ENCODE results near the gene KAT5. TPM values are rescaled to one million over a fixed set of nuclear protein-coding genes. Genes with fewer than 3 reads are reported as not detected.
"Not testable (repeated sequence)": the region's sequence is repeated elsewhere in the genome, so short reads cannot be mapped to it uniquely, and the experiment has no call there.

Gene KAT5
- 10 to 100 TPM; 62.0 to 69.8 TPM for total RNA-seq

- H3K27me3 Mint-ChIP-seq: peaks cover 2% of the 10 kb centered on the region
- H3K4me1 Mint-ChIP-seq: peaks cover 36% of the 10 kb centered on the region
- no peaks in the 10 kb centered on the region for H3K9me3 Mint-ChIP-seq (ENCODE audit: low read depth)
- ATAC-seq (peak; percentile 87), DNase-seq (peak; percentile 100)
- peak within 1 kb of the TSS; percentile 83 for H3K4me3 Mint-ChIP-seq
- H3K27ac Mint-ChIP-seq: peak within 1 kb of the TSS; percentile 98
- CTCF ChIA-PET: interaction anchor here (0.6 to 5.3 kb wide), 54 partner anchors 9 to 357 kb away, joined by 3 to 70 read pairs (median 4); partner anchors contain the start of genes AP5B1, BANF1, CCDC85B and CFL1
- peaks cover 29% of the 10 kb centered on the region for H3K36me3 Mint-ChIP-seq
These were observed at the start of gene KAT5 for GRCh38 chr11:65711785-65712632. Gene KAT5, plus strand, starts transcription at chr11:65712252. Its CDS starts 16 bp downstream, at chr11:65712268.

GRCh38 chr11:65662799-65663638, 49.0 kb upstream of the KAT5 start, which contains the start of gene RELA:
Gene RELA, minus strand, starts transcription at chr11:65662916. Its CDS starts 84 bp downstream, at chr11:65662832.
- Mint-ChIP-seq H3K9me3 (ENCODE audit: low read depth) (no peaks in the 10 kb centered on the region), H3K4me1 (peaks cover 32% of the 10 kb centered on the region), H3K36me3 (peaks cover 26% of the 10 kb centered on the region), H3K27ac (peak within 1 kb of the TSS; percentile 85), H3K27me3 (no peaks in the 10 kb centered on the region), H3K4me3 (peak within 1 kb of the TSS; percentile 83)
- DNase-seq (peak; percentile 94), ATAC-seq (peak; percentile 90)
- CTCF ChIA-PET: interaction anchor here (0.6 to 2.1 kb wide), 9 partner anchors 10 to 198 kb away, joined by 3 to 11 read pairs (median 4); partner anchors contain the start of gene KAT5

GRCh38 chr11:65663639-65664200, 48.3 kb upstream of the KAT5 start:
- H3K4me3 Mint-ChIP-seq: peak overlapping the region; percentile 81
- H3K27ac Mint-ChIP-seq: peak overlapping the region; percentile 85
- H3K36me3 Mint-ChIP-seq: peaks cover 21% of the 10 kb centered on the region
- no peaks in the 10 kb centered on the region for H3K27me3 Mint-ChIP-seq
- DNase-seq (peak; percentile 67), ATAC-seq (peak; percentile 7)
- peaks cover 30% of the 10 kb centered on the region for H3K4me1 Mint-ChIP-seq
- no peaks in the 10 kb centered on the region for H3K9me3 Mint-ChIP-seq (ENCODE audit: low read depth)
- CTCF ChIA-PET: interaction anchor here (0.6 to 2.1 kb wide), 8 partner anchors 11 to 197 kb away, joined by 3 to 11 read pairs (median 4); partner anchors contain the start of gene KAT5

- Mint-ChIP-seq H3K4me1 (peaks cover 3% of the 10 kb centered on the region), H3K27ac (no peak overlapping the region), H3K9me3 (ENCODE audit: low read depth) (no peaks in the 10 kb centered on the region), H3K4me3 (no peak overlapping the region), H3K36me3 (no peaks in the 10 kb centered on the region), H3K27me3 (no peaks in the 10 kb centered on the region)
- CTCF ChIA-PET: no interaction called here
- no peak for DNase-seq
- no peak for ATAC-seq
These were observed 39.7 kb upstream of the KAT5 start for GRCh38 chr11:65672180-65672860.

DNA sequence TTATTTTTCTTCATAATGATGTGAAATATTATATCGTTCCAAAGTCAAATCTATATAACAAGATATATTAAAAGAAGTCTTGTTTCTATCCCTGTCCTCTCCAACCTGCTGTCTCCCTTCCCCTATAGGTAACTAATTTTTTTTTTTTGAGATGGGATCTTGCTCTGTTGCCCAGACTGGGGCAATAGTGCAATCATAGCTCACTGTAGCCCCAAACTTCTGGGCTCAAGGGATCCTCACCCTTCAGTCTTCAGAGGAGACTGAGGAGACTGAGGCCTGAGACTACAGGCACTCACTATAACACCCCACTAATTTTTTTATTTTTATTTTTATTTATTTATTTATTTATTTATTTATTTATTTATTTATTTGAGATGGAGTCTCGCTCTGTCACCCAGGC, 39.1 kb upstream of the KAT5 start:
- Mint-ChIP-seq H3K4me3 (no peak overlapping the region), H3K4me1 (peaks cover 3% of the 10 kb centered on the region), H3K27me3 (no peaks in the 10 kb centered on the region), H3K27ac (no peak overlapping the region), H3K36me3 (no peaks in the 10 kb centered on the region), H3K9me3 (ENCODE audit: low read depth) (no peaks in the 10 kb centered on the region)
- DNase-seq (no peak), ATAC-seq (no peak)
- CTCF ChIA-PET: no interaction called here

DNA sequence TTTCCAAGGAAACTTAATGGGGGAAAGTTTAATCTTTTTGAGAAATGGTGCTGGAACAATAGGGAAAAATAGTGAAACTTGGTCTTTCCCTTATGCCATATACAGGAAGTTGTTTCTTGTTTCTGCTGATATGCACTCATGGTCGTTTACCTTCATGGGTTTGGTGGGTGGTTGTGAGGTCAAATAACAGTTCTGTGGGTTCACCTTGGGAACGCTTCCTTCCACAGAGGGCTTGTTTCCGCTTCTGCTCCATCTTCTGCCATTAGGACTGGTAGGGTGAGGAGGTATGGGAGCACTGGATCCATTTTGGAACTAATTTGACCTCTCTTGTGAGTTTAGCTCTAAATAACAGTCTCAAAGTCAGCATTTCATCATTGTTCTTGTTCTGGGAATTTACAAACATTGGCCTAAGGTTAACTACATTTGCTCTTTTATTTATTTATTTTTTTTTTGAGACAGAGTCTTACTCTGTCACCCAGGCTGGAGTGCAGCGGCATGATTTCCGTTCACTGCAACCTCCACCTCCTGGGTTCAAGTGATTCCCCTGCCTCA, 31.8 kb upstream of the KAT5 start:
- ATAC-seq (no peak), DNase-seq (no peak)
- Mint-ChIP-seq H3K27me3 (peaks cover 18% of the 10 kb centered on the region), H3K9me3 (ENCODE audit: low read depth) (no peaks in the 10 kb centered on the region), H3K36me3 (peaks cover 1% of the 10 kb centered on the region), H3K4me3 (no peak overlapping the region), H3K4me1 (peaks cover 6% of the 10 kb centered on the region), H3K27ac (no peak overlapping the region)
- CTCF ChIA-PET: interaction anchor here (0.6 to 1.6 kb wide), 4 partner anchors 16 to 31 kb away, joined by 3 read pairs; no protein-coding TSS in a partner anchor

DNA sequence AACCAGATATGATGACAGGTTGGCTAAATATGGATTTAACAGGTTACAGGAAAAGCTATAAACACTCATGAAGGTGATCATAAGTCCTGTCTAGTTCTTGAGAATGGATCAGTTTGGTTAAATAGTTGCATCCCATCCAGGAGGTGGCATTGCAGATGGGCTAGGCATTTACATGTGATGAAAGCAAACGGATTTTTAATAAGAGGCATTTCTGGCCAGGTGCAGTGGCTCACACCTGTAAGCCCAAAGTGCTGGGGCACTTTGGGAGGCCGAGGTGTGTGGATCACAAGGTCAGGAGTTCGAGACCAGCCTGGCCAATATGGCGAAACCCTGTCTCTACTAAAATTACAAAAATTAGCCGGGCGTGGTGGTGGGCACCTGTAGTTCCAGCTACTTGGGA, 28.6 kb upstream of the KAT5 start:
- CTCF ChIA-PET, ATAC-seq, H3K36me3 Mint-ChIP-seq: not testable (repeated sequence)

GRCh38 chr11:65685981-65686380, 26.1 kb upstream of the KAT5 start:
- Mint-ChIP-seq H3K9me3 (ENCODE audit: low read depth) (no peaks in the 10 kb centered on the region), H3K27ac (no peak overlapping the region), H3K4me1 (no peaks in the 10 kb centered on the region), H3K27me3 (peaks cover 18% of the 10 kb centered on the region), H3K4me3 (no peak overlapping the region), H3K36me3 (peaks cover 1% of the 10 kb centered on the region)
- CTCF ChIA-PET: no interaction called here
- DNase-seq (no peak), ATAC-seq (no peak)

More for the DNA sequence above, 28.6 kb upstream of the KAT5 start:
- H3K27me3 Mint-ChIP-seq: peaks cover 18% of the 10 kb centered on the region
- DNase-seq; H3K9me3 Mint-ChIP-seq (ENCODE audit: low read depth); H3K4me3 Mint-ChIP-seq; H3K4me1 Mint-ChIP-seq; H3K27ac Mint-ChIP-seq: not testable (repeated sequence)

DNA sequence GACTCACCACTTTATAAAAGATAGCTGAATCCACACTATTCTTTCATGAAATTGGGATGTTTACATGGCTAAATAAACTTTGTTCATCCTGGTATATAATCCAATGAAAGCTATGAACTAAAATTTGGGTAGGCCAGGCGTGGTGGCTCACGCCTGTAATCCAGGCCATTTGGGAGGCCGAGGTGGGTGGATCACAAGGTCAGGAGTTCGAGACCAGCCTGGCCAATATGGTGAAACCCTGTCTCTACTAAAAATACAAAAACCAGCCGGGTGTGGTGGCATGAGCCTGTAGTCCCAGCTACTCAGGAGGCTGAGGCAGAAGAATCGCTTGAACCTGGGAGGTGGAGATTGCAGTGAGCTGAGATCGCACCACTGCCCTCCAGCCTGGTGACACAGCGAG, 20.2 kb upstream of the KAT5 start:
- not testable (repeated sequence) for ATAC-seq; H3K27me3 Mint-ChIP-seq; H3K27ac Mint-ChIP-seq; H3K4me1 Mint-ChIP-seq; DNase-seq; H3K4me3 Mint-ChIP-seq; H3K9me3 Mint-ChIP-seq (ENCODE audit: low read depth); H3K36me3 Mint-ChIP-seq
- CTCF ChIA-PET: interaction anchor here (0.8 to 1.0 kb wide), 2 partner anchors 20 to 85 kb away, joined by 3 to 5 read pairs; partner anchors contain the start of gene KAT5

DNA sequence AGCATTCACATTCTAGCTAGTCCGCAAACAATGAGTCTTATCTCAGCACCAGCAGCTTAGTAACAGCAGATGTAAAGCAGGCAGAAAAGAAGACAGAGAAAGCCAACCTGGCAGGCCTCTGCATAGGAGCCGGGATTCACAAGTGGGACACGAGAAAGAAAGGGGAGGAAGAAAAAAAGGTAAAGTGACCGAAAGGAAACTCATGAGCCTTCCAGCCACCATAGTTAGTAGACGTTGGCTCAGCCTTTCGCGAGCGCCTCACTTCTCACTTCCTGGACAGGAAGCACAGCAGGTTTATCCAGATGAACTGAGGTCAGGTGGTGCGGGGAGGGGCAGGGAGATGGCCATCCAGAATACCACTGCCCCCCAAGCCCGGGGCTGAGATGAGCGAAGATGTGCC, 19.7 kb upstream of the KAT5 start:
- Mint-ChIP-seq H3K27me3 (no peaks in the 10 kb centered on the region), H3K9me3 (ENCODE audit: low read depth) (no peaks in the 10 kb centered on the region), H3K27ac (no peak overlapping the region), H3K4me3 (no peak overlapping the region), H3K36me3 (no peaks in the 10 kb centered on the region), H3K4me1 (peaks cover 4% of the 10 kb centered on the region)
- ATAC-seq: no peak
- CTCF ChIA-PET: interaction anchor here (0.8 to 1.0 kb wide), 2 partner anchors 19 to 84 kb away, joined by 3 to 5 read pairs; partner anchors contain the start of gene KAT5
- DNase-seq: no peak

DNA sequence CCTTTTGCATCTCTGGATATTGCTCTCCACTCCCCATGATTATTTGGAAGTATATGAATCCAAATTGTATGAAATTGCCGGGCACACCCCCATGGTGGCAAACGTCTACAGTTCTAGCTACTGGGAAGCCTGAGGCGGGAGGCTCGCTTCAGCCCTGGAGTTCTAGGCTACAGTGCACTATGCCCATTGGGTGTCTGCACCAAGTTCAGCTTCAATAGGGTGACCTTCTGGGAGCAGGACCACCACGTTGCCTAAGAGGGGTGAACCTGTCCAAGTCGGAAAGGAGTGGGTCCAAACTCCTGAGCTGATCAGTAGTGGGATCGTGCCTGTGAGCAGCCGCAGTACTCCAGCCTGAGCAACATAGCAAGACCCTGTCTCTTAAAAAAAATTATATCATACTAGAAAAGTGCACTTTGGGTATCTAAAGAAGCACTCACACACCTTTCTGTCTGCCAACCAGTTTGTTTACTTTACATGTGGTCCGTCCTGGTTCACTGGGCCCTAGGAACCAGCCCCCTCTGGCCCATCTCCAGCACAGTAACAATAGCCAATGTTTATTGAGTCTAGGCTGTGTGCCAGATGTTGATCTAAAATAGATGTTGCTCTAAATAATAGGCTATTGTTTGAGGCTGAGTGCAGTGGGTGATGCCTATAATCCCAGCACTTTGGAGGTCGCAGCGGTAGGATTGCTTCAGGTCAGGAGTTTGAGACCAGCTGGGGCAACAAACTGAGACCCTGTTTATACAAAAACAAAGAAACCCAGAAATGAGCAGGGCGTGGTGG, 16.4 kb upstream of the KAT5 start:
- no peak overlapping the region for H3K27ac Mint-ChIP-seq
- no peak overlapping the region for H3K4me3 Mint-ChIP-seq
- DNase-seq (no peak), ATAC-seq (no peak)
- peaks cover 4% of the 10 kb centered on the region for H3K4me1 Mint-ChIP-seq
- H3K27me3 Mint-ChIP-seq: peaks cover 9% of the 10 kb centered on the region
- H3K9me3 Mint-ChIP-seq (ENCODE audit: low read depth): no peaks in the 10 kb centered on the region
- CTCF ChIA-PET: interaction anchor here (0.8 to 1.6 kb wide), 4 partner anchors 15 to 123 kb away, joined by 3 to 4 read pairs (median 4); partner anchors contain the start of genes KAT5 and SIPA1
- no peaks in the 10 kb centered on the region for H3K36me3 Mint-ChIP-seq

Data from activated CD8-positive, alpha-beta memory T cell treated with anti-CD3 and anti-CD28 coated beads, Interleukin-2, amount 10 ng/mL, durations not matched to agents 7 days and 5 days (primary cell).